Endothelial cell of hepatic sinusoid (primary cell): Measurements from ENCODE around the gene FBLN7.

ENCODE experiments used
- in situ Hi-C: cut with HindIII; loops from 2 replicates; pipeline ENCODE4 v1.10.0; 2017; ENCODE audit warnings: low sequenced_read_pairs

FBLN7 gene

GRCh38 chr2:112220831-112221230, 82.6 kb downstream of the FBLN7 start:
- in situ Hi-C loops: no loop called here

GRCh38 chr2:112229348-112229747, 91.2 kb downstream of the FBLN7 start:
- in situ Hi-C loops: no loop called here

- in situ Hi-C loops: no loop called here
Observed at GRCh38 chr2:112230371-112230770, 92.2 kb downstream of the FBLN7 start.
